Karpas-422 (cell line): ENCODE results near the gene CKM. TPM values are rescaled to one million over a fixed set of nuclear protein-coding genes. Genes with fewer than 3 reads are reported as not detected.
"Not testable (repeated sequence)": the region's sequence is repeated elsewhere in the genome, so short reads cannot be mapped to it uniquely, and the experiment has no call there.

Experiments used
- DNase-seq: peaks from one replicate; pipeline ENCODE4 v3.0.0-alpha.2; 2015
- H2AFZ ChIP-seq: fragments of 200-600 bp; sonication (generic); 2 replicates; pipeline ENCODE4 v1.6.1; 2014; ENCODE audit warnings: antibody characterized with exemption, low read length, mixed read lengths
- H3K27ac ChIP-seq: fragments of 200-600 bp; sonication (generic); 2 replicates; pipeline ENCODE4 v1.5.1; 2014; ENCODE audit warnings: mild to moderate bottlenecking, low read length, moderate library complexity
- H3K27me3 ChIP-seq: fragments of 200-600 bp; sonication (generic); 2 replicates; pipeline ENCODE4 v1.6.1; 2014; ENCODE audit warnings: low read length, mixed read lengths
- H3K36me3 ChIP-seq: fragments of 200-600 bp; sonication (generic); 2 replicates; pipeline ENCODE4 v1.6.1; 2014; ENCODE audit warnings: low read length, mixed read lengths; ENCODE audit not compliant: insufficient read depth
- H3K4me1 ChIP-seq: fragments of 200-600 bp; sonication (generic); 2 replicates; pipeline ENCODE4 v1.6.1; 2014; ENCODE audit warnings: mild to moderate bottlenecking, low read length, mixed read lengths
- H3K4me2 ChIP-seq: fragments of 200-600 bp; sonication (generic); 2 replicates; pipeline ENCODE4 v1.6.1; 2014; ENCODE audit warnings: low read length, low read depth, mild to moderate bottlenecking; ENCODE audit not compliant: poor library complexity, severe bottlenecking
- H3K4me3 ChIP-seq: fragments of 200-600 bp; sonication (generic); 2 replicates; pipeline ENCODE4 v1.5.1; 2014; ENCODE audit warnings: mild to moderate bottlenecking, antibody characterized with exemption, low read length, mixed read lengths
- H3K79me2 ChIP-seq: fragments of 200-600 bp; sonication (generic); 2 replicates; pipeline ENCODE4 v1.6.1; 2014; ENCODE audit warnings: mild to moderate bottlenecking, low read length, mixed read lengths
- H3K9ac ChIP-seq: fragments of 200-600 bp; sonication (generic); 2 replicates; pipeline ENCODE4 v1.6.0; 2014; ENCODE audit warnings: low read length
- H3K9me2 ChIP-seq: fragments of 200-600 bp; sonication (generic), shearing (Covaris generic); replicated peaks from 2 replicates; pipeline ENCODE4 v1.6.0; 2014; ENCODE audit warnings: mild to moderate bottlenecking, low read length, moderate library complexity; ENCODE audit not compliant: insufficient read depth
- H3K9me3 ChIP-seq: fragments of 300-700, 200-600 bp; sonication (generic); 2 replicates; pipeline ENCODE4 v1.6.1; 2014; ENCODE audit warnings: low read length, mixed read lengths
- H4K20me1 ChIP-seq: fragments of 200-600 bp; sonication (generic); 2 replicates; pipeline ENCODE4 v1.6.1; 2014; ENCODE audit warnings: mild to moderate bottlenecking, antibody characterized with exemption, low read length, low read depth; ENCODE audit not compliant: insufficient read depth
- total RNA-seq: library from RNA; depleted of rRNA; stranded (reverse); fragments of >200 nt; shearing (Covaris generic); gene quantifications from 2 replicates; pipeline ENCODE4 v1.2.3, GENCODE V29; 2014; ENCODE audit warnings: low replicate concordance

The CKM gene
- total RNA-seq, 1 experiment from 2014 or later: not detected

- not testable (repeated sequence) for H3K4me1 ChIP-seq, H3K79me2 ChIP-seq, H3K4me2 ChIP-seq, H3K36me3 ChIP-seq, H3K27ac ChIP-seq, H3K9ac ChIP-seq, H2AFZ ChIP-seq, H3K9me2 ChIP-seq, H3K27me3 ChIP-seq, H3K4me3 ChIP-seq, H3K9me3 ChIP-seq, H4K20me1 ChIP-seq, DNase-seq
These were observed 52.7 kb downstream of the CKM start for GRCh38 chr19:45269939-45270338.

GRCh38 chr19:45267296-45267695 is 55.4 kb downstream of the CKM start:
- H3K9ac ChIP-seq: no peak overlapping the region
- H3K27ac ChIP-seq: no peak overlapping the region
- no peaks in the 10 kb centered on the region for H3K9me2 ChIP-seq
- H3K4me2 ChIP-seq: no peak overlapping the region
- H2AFZ ChIP-seq: no peak overlapping the region
- no peak overlapping the region for H3K4me3 ChIP-seq
- no peak for DNase-seq
- H3K4me1 ChIP-seq: no peaks in the 10 kb centered on the region
- H4K20me1 ChIP-seq: no peaks in the 10 kb centered on the region
- no peaks in the 10 kb centered on the region for H3K79me2 ChIP-seq
- no peaks in the 10 kb centered on the region for H3K36me3 ChIP-seq
- H3K9me3 ChIP-seq: no peaks in the 10 kb centered on the region
- no peaks in the 10 kb centered on the region for H3K27me3 ChIP-seq

DNA sequence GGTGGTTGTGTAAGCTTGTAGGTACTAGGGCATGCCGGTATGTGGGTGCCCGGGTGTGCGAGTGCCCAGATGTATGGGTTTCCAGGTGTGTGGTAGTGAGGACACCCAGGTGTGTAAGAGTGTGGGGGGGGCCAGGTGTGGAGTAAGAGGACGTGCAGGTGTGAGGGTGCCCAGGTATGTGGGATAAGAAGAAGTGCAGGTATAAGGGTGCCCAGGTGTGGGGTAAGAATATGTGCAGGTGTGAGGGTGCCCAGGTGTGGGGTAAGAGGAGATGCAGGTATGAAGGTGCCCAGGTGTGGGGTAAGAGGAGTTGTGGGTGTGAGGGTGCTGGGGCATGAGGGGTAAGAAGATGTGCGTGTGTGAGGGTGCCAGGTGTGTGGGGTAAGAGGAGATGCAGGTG is 57.3 kb downstream of the CKM start:
- H3K27ac ChIP-seq: no peak overlapping the region
- H3K4me3 ChIP-seq: no peak overlapping the region
- H3K9ac ChIP-seq: no peak overlapping the region

DNA sequence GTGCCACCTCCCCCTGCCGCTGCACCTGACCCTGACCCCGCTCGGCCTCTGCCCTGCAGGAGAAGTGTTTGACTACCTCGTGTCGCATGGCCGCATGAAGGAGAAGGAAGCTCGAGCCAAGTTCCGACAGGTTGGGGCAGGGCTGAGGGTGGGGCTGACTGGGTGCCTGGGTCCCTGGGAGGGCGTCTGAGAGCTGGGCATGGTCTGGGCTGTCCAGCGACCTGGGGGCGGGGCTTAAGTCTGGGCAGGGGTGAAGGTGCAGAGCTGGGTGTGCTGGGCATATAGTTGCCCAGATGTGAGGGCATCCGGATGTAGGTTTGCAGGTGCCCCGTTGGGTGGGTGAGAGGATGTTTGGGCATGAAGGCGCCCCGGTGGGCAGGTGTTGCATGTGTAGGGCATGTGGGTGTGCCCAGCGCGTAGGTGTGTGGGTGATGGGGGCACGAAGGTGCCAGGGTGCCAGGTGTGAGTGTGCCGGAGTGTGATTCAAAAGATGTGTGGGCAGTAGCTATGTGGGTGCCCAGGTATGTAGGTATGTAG is 57.8 kb downstream of the CKM start:
- DNase-seq: no peak
- no peak overlapping the region for H3K9ac ChIP-seq
- no peaks in the 10 kb centered on the region for H4K20me1 ChIP-seq
- H3K27ac ChIP-seq: no peak overlapping the region
- no peaks in the 10 kb centered on the region for H3K9me2 ChIP-seq
- H3K4me1 ChIP-seq: no peaks in the 10 kb centered on the region
- no peaks in the 10 kb centered on the region for H3K9me3 ChIP-seq
- no peak overlapping the region for H2AFZ ChIP-seq
- no peak overlapping the region for H3K4me2 ChIP-seq
- no peaks in the 10 kb centered on the region for H3K27me3 ChIP-seq
- H3K4me3 ChIP-seq: no peak overlapping the region
- no peaks in the 10 kb centered on the region for H3K79me2 ChIP-seq
- no peaks in the 10 kb centered on the region for H3K36me3 ChIP-seq

More for the DNA sequence above, 57.3 kb downstream of the CKM start:
- no peaks in the 10 kb centered on the region for H3K9me2 ChIP-seq
- no peaks in the 10 kb centered on the region for H3K4me1 ChIP-seq
- H3K79me2 ChIP-seq: no peaks in the 10 kb centered on the region
- DNase-seq: no peak
- H4K20me1 ChIP-seq: no peaks in the 10 kb centered on the region
- no peak overlapping the region for H3K4me2 ChIP-seq
- no peak overlapping the region for H2AFZ ChIP-seq
- no peaks in the 10 kb centered on the region for H3K27me3 ChIP-seq
- H3K9me3 ChIP-seq: no peaks in the 10 kb centered on the region
- no peaks in the 10 kb centered on the region for H3K36me3 ChIP-seq

- no peak for DNase-seq
- Histone ChIP-seq H3K27ac (no peak overlapping the region), H3K4me3 (no peak overlapping the region), H3K4me1 (no peaks in the 10 kb centered on the region), H3K79me2 (no peaks in the 10 kb centered on the region), H2AFZ (no peak overlapping the region), H4K20me1 (no peaks in the 10 kb centered on the region), H3K27me3 (no peaks in the 10 kb centered on the region), H3K9me2 (no peaks in the 10 kb centered on the region), H3K9ac (no peak overlapping the region), H3K36me3 (no peaks in the 10 kb centered on the region), H3K9me3 (no peaks in the 10 kb centered on the region), H3K4me2 (no peak overlapping the region)
These were observed 59.7 kb downstream of the CKM start for GRCh38 chr19:45263013-45263412.

DNA sequence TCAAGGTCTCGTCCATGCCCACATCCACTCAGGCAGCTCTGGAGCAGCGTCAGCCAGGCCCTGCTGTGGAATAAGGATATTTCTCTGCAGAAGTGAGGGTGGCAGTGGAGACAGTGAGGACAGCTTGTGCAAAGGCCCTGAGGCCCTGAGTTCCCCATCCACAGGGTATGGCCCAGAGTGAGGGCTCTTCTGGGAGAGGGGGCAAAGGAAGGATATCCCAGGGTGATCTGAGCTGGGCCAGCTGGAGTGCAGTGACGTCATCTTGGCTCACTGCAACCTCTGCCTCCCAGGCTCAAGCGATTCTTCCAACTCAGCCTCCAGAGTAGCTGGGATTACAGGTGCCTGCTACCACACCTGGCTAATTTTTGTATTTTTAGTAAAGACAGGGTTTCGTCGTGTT is 60.1 kb downstream of the CKM start:
- Histone ChIP-seq H3K4me1 (no peaks in the 10 kb centered on the region), H4K20me1 (no peaks in the 10 kb centered on the region), H3K27ac (no peak overlapping the region), H3K9me2 (no peaks in the 10 kb centered on the region), H2AFZ (no peak overlapping the region), H3K4me2 (no peak overlapping the region), H3K9me3 (no peaks in the 10 kb centered on the region), H3K79me2 (no peaks in the 10 kb centered on the region), H3K27me3 (no peaks in the 10 kb centered on the region), H3K36me3 (no peaks in the 10 kb centered on the region), H3K4me3 (no peak overlapping the region), H3K9ac (no peak overlapping the region)
- no peak for DNase-seq

DNA sequence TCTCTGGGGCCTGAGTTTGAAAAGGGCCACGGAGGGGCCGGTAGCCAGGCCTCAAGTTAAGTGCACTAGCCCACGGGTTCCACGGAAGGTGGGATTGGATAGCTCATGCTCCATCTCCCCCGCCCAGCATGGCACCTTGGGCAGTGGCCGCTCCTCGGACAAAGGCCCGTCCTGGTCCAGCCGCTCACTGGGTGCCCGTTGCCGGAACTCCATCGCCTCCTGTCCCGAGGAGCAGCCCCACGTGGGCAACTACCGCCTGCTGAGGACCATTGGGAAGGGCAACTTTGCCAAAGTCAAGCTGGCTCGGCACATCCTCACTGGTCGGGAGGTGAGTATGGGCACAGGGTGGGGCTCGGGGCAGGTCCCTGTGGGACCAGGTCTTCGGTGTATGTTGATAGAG is 63.8 kb downstream of the CKM start:
- Histone ChIP-seq H3K27ac (no peak overlapping the region), H2AFZ (no peak overlapping the region), H3K4me2 (no peak overlapping the region), H3K9me2 (no peaks in the 10 kb centered on the region), H3K27me3 (no peaks in the 10 kb centered on the region), H3K4me3 (no peak overlapping the region), H3K4me1 (peaks cover 4% of the 10 kb centered on the region), H4K20me1 (no peaks in the 10 kb centered on the region), H3K36me3 (no peaks in the 10 kb centered on the region), H3K79me2 (peaks cover 27% of the 10 kb centered on the region), H3K9ac (no peak overlapping the region), H3K9me3 (no peaks in the 10 kb centered on the region)
- no peak for DNase-seq

DNA sequence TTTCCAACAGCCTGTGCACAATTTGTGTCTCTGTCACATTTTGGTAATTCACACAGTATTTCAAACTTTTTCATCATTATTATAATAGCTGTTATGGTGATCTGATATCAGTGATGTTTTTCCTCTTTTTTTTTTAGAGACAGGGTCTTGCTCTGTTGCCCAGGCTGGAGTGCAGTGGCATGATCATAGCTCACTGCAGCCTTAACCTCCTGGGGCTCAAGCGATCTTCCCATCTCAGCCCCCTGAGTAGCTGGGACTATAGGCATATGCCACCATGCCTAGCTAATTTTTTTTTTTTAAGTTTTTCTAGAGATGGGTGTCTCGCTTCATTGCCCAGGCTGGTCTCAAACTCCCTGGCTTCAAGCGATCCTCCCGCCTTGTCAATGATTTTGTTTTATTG is 65.8 kb downstream of the CKM start:
- DNase-seq: no peak
- Histone ChIP-seq H3K4me1 (peaks cover 21% of the 10 kb centered on the region), H3K79me2 (peaks cover 47% of the 10 kb centered on the region), H3K27ac (no peak overlapping the region), H3K9me3 (no peaks in the 10 kb centered on the region), H3K4me2 (no peak overlapping the region), H4K20me1 (no peaks in the 10 kb centered on the region), H3K36me3 (no peaks in the 10 kb centered on the region), H3K9ac (no peak overlapping the region), H3K4me3 (no peak overlapping the region), H2AFZ (no peak overlapping the region), H3K27me3 (no peaks in the 10 kb centered on the region), H3K9me2 (no peaks in the 10 kb centered on the region)
